HepG2 (cell line): ENCODE results near the gene EEF1A2. TPM values are rescaled to one million over a fixed set of nuclear protein-coding genes. Genes with fewer than 3 reads are reported as not detected.

Source experiments
- ATAC-seq: fragments of 200-7000 bp; cut with Tn5 transposase; 3 replicates; pipeline ENCODE4 v1.9.1; 2020; ENCODE audit warnings: mild to moderate bottlenecking, moderate library complexity
- BruUV-seq: library from RNA; stranded (reverse); fragments of 400-500 nt; replicated peaks from 2 replicates; lab custom pipeline; 2021; lab: Mats Ljungman, UMichigan
- CTCF ChIA-PET: fragments of 300-600 bp; formaldehyde crosslinking; extraction: SDS; loops from one replicate; lab custom pipeline; 2021; ENCODE audit warnings: low total read pairs, inconsistent platforms, low intra/inter-chr PET ratio; lab: Yijun Ruan, JAX
- POLR2A ChIA-PET: fragments of 350-600 bp; sonication (Branson Sonifier 250); formaldehyde crosslinking; loops from one replicate; lab custom pipeline; 2020; ENCODE audit warnings: antibody characterized with exemption, inconsistent platforms; lab: Yijun Ruan, JAX
- DNase-seq: peaks from one replicate; pipeline ENCODE4 v3.0.0-alpha.2; 2015; ENCODE audit warnings: low spot score
- FAIRE-seq: peaks from 3 replicates; lab custom pipeline; 2011; peaks lifted over from hg19 to GRCh38; lab: Jason Lieb, UNC
- H2AFZ ChIP-seq: one replicate; pipeline ENCODE4 v1.6.1; 2011; ENCODE audit warnings: low read length, inconsistent platforms
- H3K27ac ChIP-seq: fragments of 300-600 bp; 3 replicates; pipeline ENCODE4 v1.8.0; 2011; ENCODE audit warnings: mixed run types, mild to moderate bottlenecking, mixed read lengths, low read length, inconsistent platforms; ENCODE audit not compliant: insufficient read depth; ENCODE audit errors: extremely low read length
- H3K27me3 ChIP-seq, 2 experiments: fragments of 200-600 bp in 1 of 2; 2 replicates in 1 of 2; 3 replicates in 1 of 2; pipeline versions ENCODE4 v1.6.0 to v1.8.0; 2011; ENCODE audit warnings: low read length in 2 of 2, mild to moderate bottlenecking in 2 of 2, moderate library complexity in 2 of 2, inconsistent platforms in 1 of 2; ENCODE audit not compliant: insufficient read depth in 2 of 2, control insufficient read depth in 1 of 2
- H3K36me3 ChIP-seq, 2 experiments: fragments of 200-600 bp in 1 of 2; replicated peaks in 1 of 2; 2 replicates in 1 of 2; 3 replicates in 1 of 2; pipeline versions ENCODE4 v1.5.1 to v1.8.0; 2011; ENCODE audit warnings: low read length in 2 of 2, inconsistent platforms in 1 of 2; ENCODE audit not compliant: insufficient read depth in 2 of 2, control insufficient read depth in 1 of 2
- H3K4me1 ChIP-seq: 2 replicates; pipeline ENCODE4 v1.5.1; 2012; ENCODE audit warnings: low read length, inconsistent platforms; ENCODE audit not compliant: insufficient read depth
- H3K4me2 ChIP-seq: 2 replicates; pipeline ENCODE4 v1.6.0; 2011; ENCODE audit warnings: low read depth, low read length, inconsistent platforms
- H3K4me3 ChIP-seq, 3 experiments: fragments of 200-600 bp in 1 of 3; sonication (generic), shearing (Covaris generic) in 1 of 3; replicated peaks in 1 of 3; 2 replicates each; pipeline ENCODE4 v1.5.1; 2011 to 2016; ENCODE audit warnings: low read length in 3 of 3, inconsistent platforms in 2 of 3, low read depth in 2 of 3, mild to moderate bottlenecking in 2 of 3, control low read depth in 1 of 3, mixed read lengths in 1 of 3; ENCODE audit not compliant: insufficient read depth in 1 of 3
- H3K79me2 ChIP-seq: one replicate; pipeline ENCODE4 v1.6.1; 2011; ENCODE audit warnings: low read length, inconsistent platforms; ENCODE audit not compliant: insufficient read depth
- H3K9ac ChIP-seq: 2 replicates; pipeline ENCODE4 v1.6.0; 2011; ENCODE audit warnings: mild to moderate bottlenecking, low read depth, low read length, inconsistent platforms; ENCODE audit not compliant: insufficient read depth
- H3K9me3 ChIP-seq: 2 replicates; pipeline ENCODE4 v1.5.1; 2012; ENCODE audit warnings: mild to moderate bottlenecking, low read length
- H4K20me1 ChIP-seq: 2 replicates; pipeline ENCODE4 v1.6.0; 2011; ENCODE audit warnings: inconsistent platforms, mild to moderate bottlenecking, low read length, moderate library complexity; ENCODE audit not compliant: insufficient read depth
- FOXA3 ChIP-seq: IDR thresholded peaks from 2 replicates; pipeline ENCODE4 v1.6.1; 2016; ENCODE audit warnings: missing genetic modification reagents, missing compliant biosample characterization
- FOXC1 ChIP-seq: sonication (generic); formaldehyde crosslinking; IDR thresholded peaks from 2 replicates; pipeline ENCODE4 v1.8.0; 2022; ENCODE audit warnings: mild to moderate bottlenecking, missing genetic modification reagents, borderline replicate concordance
- GATAD2A ChIP-seq: IDR thresholded peaks from 2 replicates; pipeline ENCODE4 v1.6.1; 2016
- SOX6 ChIP-seq, 2 experiments: fragments of 450-650 bp in 1 of 2; sonication (generic) in 1 of 2; formaldehyde crosslinking in 1 of 2; IDR thresholded peaks; 2 replicates each; pipeline versions ENCODE4 v1.4.0 to v1.6.1; 2017 to 2020; ENCODE audit warnings: antibody characterized with exemption in 1 of 2, mild to moderate bottlenecking in 1 of 2, missing genetic modification reagents in 1 of 2
- WGBS: methylation state at CpG from one replicate; pipeline ENCODE4 v1.1.6; 2017; ENCODE audit warnings: low lambda C conversion rate; 5-methylcytosine and 5-hydroxymethylcytosine counted together
- in situ Hi-C: cut with HindIII; loops from 2 replicates; pipeline ENCODE4 v1.10.0; 2017; ENCODE audit warnings: low pct_unique_long_range_greater_than_20kb; ENCODE audit not compliant: extremely low pct_ligation_motif_present
- intact Hi-C: fragments of 100-400 bp; cut with micrococcal nuclease; formaldehyde crosslinking; loops from one replicate; pipeline ENCODE4 v1.10.0; 2022; ENCODE audit not compliant: unreplicated experiment
- polyA plus RNA-seq, 8 experiments: library from polyadenylated mRNA; depleted of rRNA in 3 of 8; stranded (reverse) in 7 of 8; unstranded in 1 of 8; fragments of >200 nt; fragmentation: Illumina TruSeq in 4 of 8; extraction: Trizol in 4 of 8; gene quantifications; 2 replicates each; pipeline versions ENCODE4 v1.2.1 to v1.2.3, GENCODE V29; 2011 to 2016; ENCODE audit warnings: low read depth in 4 of 8, missing spikeins in 1 of 8, mixed read lengths in 1 of 8; ENCODE audit not compliant: insufficient read depth in 1 of 8
- total RNA-seq, 5 experiments: library from RNA; depleted of rRNA; stranded (reverse); fragments of >200 nt; fragmentation: Illumina TruSeq; extraction: Trizol; gene quantifications; 2 replicates each; pipeline ENCODE4 v1.2.3, GENCODE V29; 2016; ENCODE audit warnings: low read depth in 1 of 5
- TF ChIP-seq, protein P1 (sequence below): sonication (generic); formaldehyde crosslinking; IDR thresholded peaks from 2 replicates; pipeline ENCODE4 v1.5.0; 2020; ENCODE audit warnings: mild to moderate bottlenecking, missing genetic modification reagents

Gene EEF1A2
- total and polyA plus RNA-seq, 2 of the 13 experiments (the other 11 are each of a cell fraction or from before 2014, with no cell fraction given), result 0.44 to 0.87 TPM

DNA sequence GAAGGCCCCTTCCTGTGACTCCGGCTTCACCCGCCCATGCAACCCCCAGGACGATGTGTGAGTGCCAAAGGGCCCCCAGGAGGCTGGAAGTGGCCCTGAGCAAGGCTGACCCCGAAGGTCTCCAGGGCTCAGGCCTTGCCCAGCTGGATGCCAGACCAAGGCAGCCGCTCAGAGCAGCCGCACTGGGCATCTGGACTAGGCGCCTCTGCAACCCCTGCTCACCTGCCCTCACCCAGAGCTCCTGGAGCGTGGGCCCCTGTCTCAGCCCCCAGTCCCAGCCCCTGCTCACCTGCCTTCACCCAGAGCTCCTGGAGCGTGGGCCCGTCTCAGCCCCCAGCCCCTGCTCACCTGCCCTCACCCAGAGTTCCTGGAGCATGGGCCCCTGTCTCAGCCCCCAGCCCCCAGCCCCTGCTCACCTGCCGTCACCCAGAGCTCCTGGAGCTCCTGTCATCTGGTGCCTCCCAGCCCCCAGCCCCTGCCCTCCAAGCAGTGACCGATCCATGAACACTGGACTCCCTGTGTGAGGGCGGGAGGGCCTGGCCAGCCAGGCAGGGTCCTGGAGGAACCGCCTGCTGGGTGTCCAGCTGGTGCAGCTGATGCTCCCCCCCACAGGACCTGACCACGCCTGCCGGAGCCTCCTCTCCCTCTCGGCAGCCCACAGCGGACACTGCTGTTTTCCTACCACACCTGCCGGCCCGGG is 47.5 kb upstream of the EEF1A2 start:
- H3K36me3 ChIP-seq, result no peaks in the 10 kb centered on the region
- no peak overlapping the region for H3K27ac ChIP-seq
- in situ Hi-C loops, result no loop called here
- H3K79me2 ChIP-seq, result no peaks in the 10 kb centered on the region
- no TSS peak for BruUV-seq
- ATAC-seq (no peak), DNase-seq (no peak), FAIRE-seq (no peak)
- no peaks in the 10 kb centered on the region for H3K9me3 ChIP-seq
- peaks cover 36 to 81% of the 10 kb centered on the region in 2 experiments for H3K27me3 ChIP-seq
- H2AFZ ChIP-seq, result no peak overlapping the region
- H3K9ac ChIP-seq, result no peak overlapping the region
- no peak overlapping the region for H3K4me3 ChIP-seq
- intact Hi-C loops, result no loop called here
- H3K4me2 ChIP-seq, result no peak overlapping the region
- WGBS, result 29% methylated on average over 16 of the region's 20 CpGs
- ChIA-PET CTCF (no interaction called here), POLR2A (interaction anchor here (1.1 to 1.6 kb wide), 2 partner anchors 8 to 81 kb away, joined by 3 read pairs; partner anchors contain the start of gene GMEB2)
- peaks cover 20% of the 10 kb centered on the region for H3K4me1 ChIP-seq
- no peaks in the 10 kb centered on the region; the same call in 1 of the 2 replicates for H4K20me1 ChIP-seq
- TF ChIP-seq SOX6 (IDR thresholded peaks at IDR 0.05) (no peak), SOX6 (CRISPR knock-in tag; IDR thresholded peaks at IDR 0.05) (no peak), GATAD2A (CRISPR knock-in tag) (no peak), FOXC1 (CRISPR knock-in tag) (no peak), FOXA3 (CRISPR knock-in tag) (no peak)
- TF ChIP-seq, protein P1, sequence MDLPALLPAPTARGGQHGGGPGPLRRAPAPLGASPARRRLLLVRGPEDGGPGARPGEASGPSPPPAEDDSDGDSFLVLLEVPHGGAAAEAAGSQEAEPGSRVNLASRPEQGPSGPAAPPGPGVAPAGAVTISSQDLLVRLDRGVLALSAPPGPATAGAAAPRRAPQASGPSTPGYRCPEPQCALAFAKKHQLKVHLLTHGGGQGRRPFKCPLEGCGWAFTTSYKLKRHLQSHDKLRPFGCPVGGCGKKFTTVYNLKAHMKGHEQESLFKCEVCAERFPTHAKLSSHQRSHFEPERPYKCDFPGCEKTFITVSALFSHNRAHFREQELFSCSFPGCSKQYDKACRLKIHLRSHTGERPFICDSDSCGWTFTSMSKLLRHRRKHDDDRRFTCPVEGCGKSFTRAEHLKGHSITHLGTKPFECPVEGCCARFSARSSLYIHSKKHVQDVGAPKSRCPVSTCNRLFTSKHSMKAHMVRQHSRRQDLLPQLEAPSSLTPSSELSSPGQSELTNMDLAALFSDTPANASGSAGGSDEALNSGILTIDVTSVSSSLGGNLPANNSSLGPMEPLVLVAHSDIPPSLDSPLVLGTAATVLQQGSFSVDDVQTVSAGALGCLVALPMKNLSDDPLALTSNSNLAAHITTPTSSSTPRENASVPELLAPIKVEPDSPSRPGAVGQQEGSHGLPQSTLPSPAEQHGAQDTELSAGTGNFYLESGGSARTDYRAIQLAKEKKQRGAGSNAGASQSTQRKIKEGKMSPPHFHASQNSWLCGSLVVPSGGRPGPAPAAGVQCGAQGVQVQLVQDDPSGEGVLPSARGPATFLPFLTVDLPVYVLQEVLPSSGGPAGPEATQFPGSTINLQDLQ, result no peak
